K562 (cell line): ENCODE measurements around the gene REEP6. TPM values are rescaled to one million over a fixed set of nuclear protein-coding genes. Genes with fewer than 3 reads are reported as not detected.

ENCODE experiments used
- ATAC-seq: fragments of 200-7000 bp; cut with Tn5 transposase; 3 replicates; pipeline ENCODE4 v1.9.1; 2020; ENCODE audit warnings: moderate library complexity
- BruUV-seq: library from RNA; stranded (reverse); fragments of 400-500 nt; replicated peaks from 2 replicates; lab custom pipeline; 2021; lab: Mats Ljungman, UMichigan
- CTCF ChIA-PET: fragments of 300-600 bp; formaldehyde crosslinking; extraction: SDS; loops from one replicate; lab custom pipeline; 2021; ENCODE audit warnings: low intra/inter-chr PET ratio; lab: Yijun Ruan, JAX
- POLR2A ChIA-PET: fragments of 300-600, 350-650 bp; sonication (Branson Sonifier 250); formaldehyde crosslinking; extraction: SDS; loops from one replicate; lab custom pipeline; 2021; ENCODE audit warnings: antibody characterized with exemption, inconsistent platforms; lab: Yijun Ruan, JAX
- DNase-seq, 4 experiments: peaks; one replicate each; pipeline versions ENCODE4 v3.0.0 to v3.0.0-alpha.2; 2011 to 2018; ENCODE audit warnings: low spot score in 3 of 4, mixed read lengths in 3 of 4; ENCODE audit errors: extremely low read depth in 1 of 4
- FAIRE-seq: peaks from 2 replicates; lab custom pipeline; 2011; peaks lifted over from hg19 to GRCh38; lab: Jason Lieb, UNC
- H2AFZ ChIP-seq: 2 replicates; pipeline ENCODE4 v1.6.0; 2011; ENCODE audit warnings: low read depth, low read length, control low read depth, inconsistent platforms
- H3K27ac ChIP-seq: fragments of 200-600 bp; 3 replicates; pipeline ENCODE4 v1.8.0; 2011; ENCODE audit warnings: low read depth, mild to moderate bottlenecking, control low read depth, inconsistent platforms, low read length, moderate library complexity, mixed read lengths; ENCODE audit errors: extremely low read depth
- H3K27me3 ChIP-seq, 2 experiments: fragments of 300-600 bp in 1 of 2; 2 replicates in 1 of 2; 3 replicates in 1 of 2; pipeline versions ENCODE4 v1.6.0 to v1.8.0; 2011; ENCODE audit warnings: inconsistent platforms in 2 of 2, low read length in 2 of 2, mild to moderate bottlenecking in 1 of 2, mixed read lengths in 1 of 2, moderate library complexity in 1 of 2; ENCODE audit not compliant: control insufficient read depth in 2 of 2, insufficient read depth in 2 of 2
- H3K36me3 ChIP-seq: fragments of 300-600 bp; 3 replicates; pipeline ENCODE4 v1.8.0; 2011; ENCODE audit warnings: mild to moderate bottlenecking, low read length, inconsistent platforms; ENCODE audit not compliant: control insufficient read depth, insufficient read depth
- H3K4me1 ChIP-seq, 2 experiments: fragments of 200-600 bp in 1 of 2; replicated peaks in 1 of 2; 2 replicates in 1 of 2; 3 replicates in 1 of 2; pipeline versions ENCODE4 v1.5.1 to v1.8.0; 2011; ENCODE audit warnings: inconsistent platforms in 2 of 2, low read length in 2 of 2, mild to moderate bottlenecking in 1 of 2, mixed read lengths in 1 of 2, moderate library complexity in 1 of 2; ENCODE audit not compliant: control insufficient read depth in 2 of 2, insufficient read depth in 2 of 2
- H3K4me2 ChIP-seq: 2 replicates; pipeline ENCODE4 v1.6.1; 2011; ENCODE audit warnings: low read length, control low read depth, inconsistent platforms, mixed read lengths; ENCODE audit not compliant: insufficient read depth
- H3K4me3 ChIP-seq: fragments of 200-600 bp; sonication (generic), shearing (Covaris generic); 2 replicates; pipeline ENCODE4 v1.5.1; 2016; ENCODE audit warnings: control low read depth, inconsistent platforms
- H3K79me2 ChIP-seq: fragments of 200-600 bp; 3 replicates; pipeline ENCODE4 v1.8.0; 2011; ENCODE audit warnings: low read length, inconsistent platforms; ENCODE audit not compliant: control insufficient read depth, insufficient read depth
- H3K9ac ChIP-seq, 2 experiments: 2 replicates each; pipeline versions ENCODE4 v1.6.0 to v1.6.1; 2011; ENCODE audit warnings: low read depth in 2 of 2, low read length in 2 of 2, control low read depth in 1 of 2, inconsistent platforms in 1 of 2, mild to moderate bottlenecking in 1 of 2, mixed read lengths in 1 of 2; ENCODE audit not compliant: insufficient read depth in 1 of 2
- H3K9me1 ChIP-seq: one replicate; pipeline ENCODE4 v1.6.0; 2011; ENCODE audit warnings: inconsistent platforms, mild to moderate bottlenecking, low read length, moderate library complexity; ENCODE audit not compliant: control insufficient read depth, insufficient read depth
- H3K9me3 ChIP-seq: replicated peaks from 2 replicates; pipeline ENCODE4 v1.5.1; 2011; ENCODE audit warnings: low read depth, low read length, inconsistent platforms; ENCODE audit not compliant: control insufficient read depth, insufficient read depth
- H4K20me1 ChIP-seq: replicated peaks from 2 replicates; pipeline ENCODE4 v1.6.1; 2011; ENCODE audit warnings: low read length, inconsistent platforms, mixed read lengths; ENCODE audit not compliant: control insufficient read depth, insufficient read depth
- BRF1 ChIP-seq: IDR thresholded peaks from 3 replicates; pipeline ENCODE4 v1.6.1; 2011; ENCODE audit warnings: borderline replicate concordance, mild to moderate bottlenecking; ENCODE audit not compliant: insufficient read length; ENCODE audit errors: extremely low read depth
- ETS1 ChIP-seq: conservative IDR thresholded peaks from 2 replicates; pipeline ENCODE4 v1.6.1; 2011; ENCODE audit warnings: low read depth, mild to moderate bottlenecking, low read length; ENCODE audit not compliant: control insufficient read depth
- FOXO4 ChIP-seq: fragments of 450-650 bp; formaldehyde crosslinking; IDR thresholded peaks from 2 replicates; pipeline ENCODE4 v1.4.0; 2020; ENCODE audit warnings: mild to moderate bottlenecking, moderate library complexity
- SUPT5H ChIP-seq: fragments of 450-650 bp; IDR thresholded peaks from 2 replicates; pipeline ENCODE4 v1.6.1; 2016
- WGBS: fragments of 100-300 bp; shearing (Covaris generic); methylation state at CpG from one replicate; pipeline ENCODE4 v1.1.6; 2016; ENCODE audit warnings: low coverage, mixed read lengths; ENCODE audit not compliant: insufficient coverage; ENCODE audit errors: missing lambda C conversion rate; 5-methylcytosine and 5-hydroxymethylcytosine counted together
- in situ Hi-C: fragments of 300-500 bp; cut with MboI; formaldehyde crosslinking; loops from 4 replicates; pipeline ENCODE4 v1.15.0; 2018; ENCODE audit warnings: inconsistent platforms, mixed read lengths
- intact Hi-C: fragments of 100-400 bp; cut with micrococcal nuclease; formaldehyde crosslinking; loops from 2 replicates; pipeline ENCODE4 v1.14.2; 2022
- polyA plus RNA-seq, 8 experiments: library from polyadenylated mRNA; depleted of rRNA in 4 of 8; stranded (reverse) in 5 of 8; unstranded in 3 of 8; fragments of >200 nt; fragmentation: Nextera tagmentation in 2 of 8; fragmentation: Illumina TruSeq in 1 of 8; extraction: Ambion mirVana in 2 of 8; extraction: Trizol in 1 of 8; gene quantifications; 2 replicates each; pipeline versions ENCODE4 v1.2.1 to v1.2.3, GENCODE V29; 2011 to 2014; ENCODE audit warnings: inconsistent platforms in 1 of 8, missing spikeins in 1 of 8
- total RNA-seq, 7 experiments: library from RNA; depleted of rRNA in 6 of 7; stranded (reverse); fragments of >200 nt in 6 of 7; fragmentation: Illumina TruSeq in 2 of 7; extraction: Trizol in 2 of 7; gene quantifications; 2 replicates each; pipeline versions ENCODE4 v1.2.1 to v1.2.3, GENCODE V29; 2011 to 2021; ENCODE audit warnings: low replicate concordance in 1 of 7
- TF ChIP-seq, protein P1 (sequence below): fragments of 250-450 bp; sonication (Bioruptor Pico); IDR thresholded peaks from 2 replicates; pipeline ENCODE4 v1.8.0; 2021; ENCODE audit warnings: borderline replicate concordance, mild to moderate bottlenecking, moderate library complexity; ENCODE audit not compliant: poor library complexity, severe bottlenecking
- TF ChIP-seq, protein P2 (sequence below), 2 experiments: fragments of 450-650 bp in 1 of 2; sonication (generic) in 1 of 2; formaldehyde crosslinking in 1 of 2; IDR thresholded peaks; 2 replicates each; pipeline versions ENCODE4 v1.7.1 to v1.9.0; 2016 to 2022; ENCODE audit warnings: inconsistent platforms in 1 of 2, mild to moderate bottlenecking in 1 of 2, missing genetic modification reagents in 1 of 2

The REEP6 gene
- total and polyA plus RNA-seq, 9 of the 15 experiments (the other 6 are each of a cell fraction or from before 2014, with no cell fraction given), result 1.2 to 64.2 (median 12.7) TPM

- Histone ChIP-seq H2AFZ (0 out of 2 replicates have a peak overlapping the region, but pooled peaks have one; percentile 63), H3K9me1 (peaks cover 7% of the 10 kb centered on the region), H3K9ac (peak overlapping the region in 1 of 2 experiments; percentile 80; a peak in 2 of 4 replicates), H3K9me3 (no peaks in the 10 kb centered on the region), H3K27ac (no peak overlapping the region), H3K4me2 (peak overlapping the region; percentile 46), H3K27me3 (peaks cover 0 to under 1% of the 10 kb centered on the region in 2 experiments; a peak in 1 of 5 replicates), H3K36me3 (peaks cover 6% of the 10 kb centered on the region; the same call in 1 of the 3 replicates), H4K20me1 (peaks cover 25% of the 10 kb centered on the region), H3K4me3 (no peak overlapping the region), H3K4me1 (peaks cover 5 to 79% of the 10 kb centered on the region in 2 experiments; a peak in 4 of 5 replicates), H3K79me2 (no peaks in the 10 kb centered on the region)
- in situ Hi-C loops, result loop anchor here (5.0 kb wide), 1 partner anchor 51 kb away; no protein-coding TSS in a partner anchor
- WGBS, result 50% methylated on average over 32 of the region's 43 CpGs
- DNase-seq (no peak), ATAC-seq (no peak), FAIRE-seq (no peak)
- ChIA-PET POLR2A (interaction anchor here (0.6 to 3.1 kb wide), 10 partner anchors 9 to 262 kb away, joined by 3 to 10 read pairs (median 6); no protein-coding TSS in a partner anchor), CTCF (no interaction called here)
- intact Hi-C loops, result loop anchor here (5.0 kb wide), 1 partner anchor 56 kb away; the partner anchor contains the start of gene ADAMTSL5
- BruUV-seq, result no TSS peak
- TF ChIP-seq FOXO4 (CRISPR knock-in tag), result no peak
- TF ChIP-seq, protein P1, sequence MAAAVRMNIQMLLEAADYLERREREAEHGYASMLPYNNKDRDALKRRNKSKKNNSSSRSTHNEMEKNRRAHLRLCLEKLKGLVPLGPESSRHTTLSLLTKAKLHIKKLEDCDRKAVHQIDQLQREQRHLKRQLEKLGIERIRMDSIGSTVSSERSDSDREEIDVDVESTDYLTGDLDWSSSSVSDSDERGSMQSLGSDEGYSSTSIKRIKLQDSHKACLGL, result no peak
- TF ChIP-seq BRF1, result no peak
- TF ChIP-seq, protein P2, sequence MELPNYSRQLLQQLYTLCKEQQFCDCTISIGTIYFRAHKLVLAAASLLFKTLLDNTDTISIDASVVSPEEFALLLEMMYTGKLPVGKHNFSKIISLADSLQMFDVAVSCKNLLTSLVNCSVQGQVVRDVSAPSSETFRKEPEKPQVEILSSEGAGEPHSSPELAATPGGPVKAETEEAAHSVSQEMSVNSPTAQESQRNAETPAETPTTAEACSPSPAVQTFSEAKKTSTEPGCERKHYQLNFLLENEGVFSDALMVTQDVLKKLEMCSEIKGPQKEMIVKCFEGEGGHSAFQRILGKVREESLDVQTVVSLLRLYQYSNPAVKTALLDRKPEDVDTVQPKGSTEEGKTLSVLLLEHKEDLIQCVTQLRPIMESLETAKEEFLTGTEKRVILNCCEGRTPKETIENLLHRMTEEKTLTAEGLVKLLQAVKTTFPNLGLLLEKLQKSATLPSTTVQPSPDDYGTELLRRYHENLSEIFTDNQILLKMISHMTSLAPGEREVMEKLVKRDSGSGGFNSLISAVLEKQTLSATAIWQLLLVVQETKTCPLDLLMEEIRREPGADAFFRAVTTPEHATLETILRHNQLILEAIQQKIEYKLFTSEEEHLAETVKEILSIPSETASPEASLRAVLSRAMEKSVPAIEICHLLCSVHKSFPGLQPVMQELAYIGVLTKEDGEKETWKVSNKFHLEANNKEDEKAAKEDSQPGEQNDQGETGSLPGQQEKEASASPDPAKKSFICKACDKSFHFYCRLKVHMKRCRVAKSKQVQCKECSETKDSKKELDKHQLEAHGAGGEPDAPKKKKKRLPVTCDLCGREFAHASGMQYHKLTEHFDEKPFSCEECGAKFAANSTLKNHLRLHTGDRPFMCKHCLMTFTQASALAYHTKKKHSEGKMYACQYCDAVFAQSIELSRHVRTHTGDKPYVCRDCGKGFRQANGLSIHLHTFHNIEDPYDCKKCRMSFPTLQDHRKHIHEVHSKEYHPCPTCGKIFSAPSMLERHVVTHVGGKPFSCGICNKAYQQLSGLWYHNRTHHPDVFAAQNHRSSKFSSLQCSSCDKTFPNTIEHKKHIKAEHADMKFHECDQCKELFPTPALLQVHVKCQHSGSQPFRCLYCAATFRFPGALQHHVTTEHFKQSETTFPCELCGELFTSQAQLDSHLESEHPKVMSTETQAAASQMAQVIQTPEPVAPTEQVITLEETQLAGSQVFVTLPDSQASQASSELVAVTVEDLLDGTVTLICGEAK (IDR thresholded peaks at IDR 0.05), result no peak
- TF ChIP-seq, protein P2 (CRISPR knock-in tag; IDR thresholded peaks at IDR 0.05), result no peak
- TF ChIP-seq SUPT5H, result peak; percentile 39; the same call in 1 of the 2 replicates
- 0 out of 2 replicates have a peak, but pooled peaks have one; percentile 36 for TF ChIP-seq ETS1
Observed at GRCh38 chr19:1456121-1456900, 34.7 kb upstream of the REEP6 start.
